Inflammatory macrophage treated with lipopolysaccharide for 1 hour (primary cell): ENCODE data around the gene ARHGAP22.

Source experiments
- DNase-seq, 2 donors: peaks; one replicate each; pipeline ENCODE4 v3.0.0-alpha.2; 2020 to 2022

The ARHGAP22 gene

DNA sequence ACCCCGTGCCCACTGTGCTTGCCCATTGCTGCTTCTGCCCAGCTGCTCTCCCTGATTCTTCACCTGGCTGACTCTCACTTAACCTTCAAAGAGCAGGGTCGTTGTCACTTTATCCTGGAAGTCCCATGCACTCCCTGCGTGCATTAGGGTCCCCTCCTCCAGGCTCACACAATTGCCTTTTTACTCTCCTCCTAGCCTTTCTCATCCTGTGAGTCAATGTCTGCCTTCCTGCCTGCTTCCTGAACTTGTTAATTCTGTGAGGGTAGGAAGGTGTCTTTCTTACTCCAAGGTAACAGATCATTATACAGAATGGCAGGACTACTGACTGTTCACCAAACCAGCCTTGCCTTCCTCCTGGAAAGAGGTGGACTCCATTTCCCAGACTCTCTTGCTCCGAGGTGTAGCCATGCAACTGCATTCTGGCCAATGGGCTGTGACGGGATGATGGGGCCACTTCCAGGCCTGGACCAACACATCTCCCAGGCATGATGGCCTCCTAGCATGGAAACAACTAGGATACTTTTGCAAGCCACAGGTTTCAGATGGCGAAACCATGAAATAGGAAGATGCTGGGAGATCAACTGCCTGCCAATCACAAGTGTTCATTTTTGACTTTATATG, 54.7 kb downstream of the ARHGAP22 start:
- no peak for DNase-seq

DNA sequence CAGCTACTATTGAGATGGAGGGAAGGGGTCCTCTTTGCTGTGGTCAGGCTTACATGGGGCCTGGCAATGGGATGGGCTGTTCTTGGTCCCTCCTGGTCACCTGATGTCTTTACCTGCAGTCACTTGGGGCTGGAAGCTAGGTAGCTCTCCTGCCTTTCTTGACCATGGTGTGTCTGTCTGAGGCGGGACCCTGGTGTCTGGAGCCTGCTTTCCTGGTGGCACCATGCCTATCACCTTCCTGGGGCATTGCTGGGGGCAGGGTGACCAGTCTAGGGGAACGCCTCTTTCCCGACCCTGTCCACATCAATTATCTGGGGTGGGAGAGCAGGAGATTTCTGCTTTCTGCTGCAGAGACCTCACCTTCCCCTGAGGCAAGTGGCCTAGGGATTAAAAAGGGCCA, 55.6 kb downstream of the ARHGAP22 start:
- no peak for DNase-seq

DNA sequence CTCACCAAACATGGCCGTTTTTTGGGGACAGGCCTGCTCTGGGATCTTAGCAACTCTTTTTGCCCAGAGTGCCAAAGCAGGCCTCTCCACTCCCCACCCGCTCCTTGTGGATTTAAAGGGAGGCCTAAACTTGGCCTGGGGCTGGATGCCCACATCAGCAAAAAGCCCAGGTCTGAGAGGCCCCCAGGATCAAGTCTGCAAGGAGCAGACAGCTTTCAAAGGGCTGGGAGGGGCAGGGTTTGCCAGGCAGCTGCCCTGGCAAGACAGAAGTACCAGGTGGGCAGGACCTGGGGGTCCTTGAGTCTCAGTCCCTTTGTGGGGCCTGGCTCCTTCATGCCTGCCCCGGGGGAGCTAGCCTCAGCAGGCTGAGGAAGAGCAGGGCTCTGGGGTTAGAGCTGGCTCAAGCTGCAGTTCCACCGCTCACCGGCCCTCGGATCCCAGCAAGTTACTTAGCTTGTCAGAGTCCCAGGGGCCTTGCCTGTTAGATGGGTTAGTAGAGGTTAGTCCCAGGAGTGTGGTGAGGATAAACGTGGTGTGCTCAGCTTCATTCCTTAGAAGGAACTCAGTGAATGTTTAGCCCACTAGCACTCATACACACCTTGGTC, 56.2 kb downstream of the ARHGAP22 start:
- DNase-seq, result no peak

DNA sequence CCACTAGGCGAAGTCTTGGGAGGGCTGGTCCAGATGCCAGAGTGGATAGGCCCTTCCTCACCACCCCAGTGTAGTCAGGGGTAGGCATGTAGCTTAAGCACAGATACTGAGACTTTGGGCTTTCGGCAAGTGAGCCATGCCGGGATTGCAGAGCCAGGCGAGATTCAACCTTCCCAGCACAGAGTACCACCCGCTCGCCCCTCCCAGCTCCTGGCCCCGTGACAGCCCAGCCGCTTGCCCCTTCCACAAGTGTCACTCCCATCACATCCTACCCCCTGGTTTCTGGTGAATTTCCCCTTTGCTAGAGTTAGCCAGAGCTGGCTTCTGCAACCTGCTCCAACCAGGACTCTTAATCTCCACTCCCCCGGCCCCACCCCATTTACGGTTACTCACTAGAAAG, 56.9 kb downstream of the ARHGAP22 start:
- DNase-seq, result no peak

DNA sequence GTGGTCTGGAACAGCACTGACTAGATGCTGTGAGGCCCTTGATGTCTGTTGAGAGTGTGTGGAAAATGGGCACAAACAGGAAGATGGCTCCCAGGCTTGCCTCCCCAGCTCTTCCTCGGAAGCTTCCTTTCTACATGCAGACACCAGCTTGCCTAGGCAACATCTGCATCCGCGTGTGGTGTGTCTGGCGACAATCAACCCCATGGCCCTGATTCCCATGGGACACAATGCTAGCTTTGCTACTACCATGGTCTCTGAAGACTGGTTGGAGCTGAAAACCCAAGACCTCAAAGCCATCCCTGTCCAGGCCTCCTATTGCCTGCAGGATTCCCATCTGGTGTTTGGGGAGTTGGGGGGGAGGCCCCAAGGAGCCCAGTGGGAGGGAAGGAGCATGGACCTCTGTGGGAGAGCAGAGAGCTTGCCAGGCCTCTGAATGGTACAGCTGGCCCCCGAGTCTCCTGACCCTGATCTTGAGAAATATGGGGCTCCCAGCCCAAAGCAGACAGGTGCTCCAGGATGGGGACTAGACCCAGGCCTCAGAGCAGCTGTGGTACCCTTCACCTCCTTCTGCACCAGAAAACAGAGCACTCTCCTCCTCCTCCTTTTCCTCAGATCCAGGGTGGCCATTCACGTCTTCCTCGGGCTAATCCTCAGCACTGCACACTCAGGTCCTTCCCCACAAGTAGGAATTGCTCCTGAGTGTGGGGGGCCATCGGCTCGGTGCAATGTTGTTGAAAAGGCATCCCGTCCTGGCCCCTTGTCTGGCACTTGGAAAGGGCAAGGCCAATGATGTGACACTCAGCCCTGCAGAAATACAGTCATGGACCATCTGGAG, 57.6 kb downstream of the ARHGAP22 start:
- DNase-seq, result no peak

DNA sequence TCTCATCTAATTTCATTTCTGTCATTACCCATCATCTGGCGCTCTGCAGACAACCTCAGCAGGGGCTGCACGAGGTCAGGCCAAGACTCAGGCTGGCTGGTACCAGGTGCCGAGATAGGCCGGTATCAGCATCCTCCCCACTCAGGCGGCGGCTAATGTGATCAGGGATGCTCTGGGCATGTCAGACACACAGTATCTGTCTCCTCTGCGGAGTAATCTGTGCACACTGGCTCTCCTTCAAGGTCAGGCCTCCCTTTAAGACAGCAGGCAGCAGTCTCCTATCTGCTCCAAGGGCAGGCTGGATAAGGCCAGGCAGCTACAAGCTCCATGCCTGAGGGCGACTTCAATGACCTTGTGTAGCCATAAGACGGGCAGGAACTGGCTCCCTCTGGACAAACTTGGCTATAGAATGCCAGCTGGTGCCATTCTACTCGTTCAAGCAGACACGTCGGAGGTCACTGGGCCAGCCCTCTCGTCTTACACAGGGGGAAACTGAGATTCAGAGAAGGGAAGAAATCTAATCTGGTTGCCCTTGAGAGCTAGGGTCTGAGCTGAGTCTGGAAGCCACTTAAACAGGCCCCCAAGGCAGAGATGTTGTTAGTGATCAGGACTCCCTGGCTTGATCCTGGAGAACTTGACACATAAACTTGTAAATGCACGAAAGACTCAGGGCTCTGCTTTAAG, 59.3 kb downstream of the ARHGAP22 start:
- DNase-seq, result no peak

DNA sequence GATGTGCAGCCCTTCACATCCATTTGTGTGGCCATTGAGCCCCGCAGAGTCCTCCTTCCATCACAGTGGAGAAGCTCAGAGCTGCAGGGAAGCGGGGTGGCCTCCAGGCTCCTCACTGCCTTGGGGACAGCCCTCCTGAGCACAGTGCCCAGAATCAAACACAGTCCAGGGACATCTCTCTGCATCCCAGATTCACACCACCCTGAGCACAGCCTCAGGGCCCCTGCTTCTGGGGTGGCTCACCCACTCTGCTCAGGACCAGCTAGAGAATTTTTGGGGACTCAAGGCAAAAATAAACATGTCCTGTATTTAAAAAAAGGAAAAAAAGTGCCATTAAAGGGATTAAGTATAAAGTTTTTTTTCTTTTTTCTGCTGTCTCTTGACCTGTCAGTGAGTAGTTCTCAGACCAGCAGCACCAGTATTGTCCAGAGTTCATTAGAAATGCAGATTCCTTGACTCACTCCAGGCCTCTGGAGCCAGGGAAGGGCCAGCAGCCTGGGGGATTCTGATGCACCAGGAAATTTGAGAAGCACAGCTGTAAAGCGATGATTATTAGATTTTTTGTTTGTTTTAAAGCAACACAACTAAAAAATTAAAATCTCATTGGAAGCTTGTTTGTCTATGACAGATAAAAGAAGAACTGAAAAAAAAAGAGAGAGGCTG, 61.6 kb downstream of the ARHGAP22 start:
- no peak for DNase-seq

DNA sequence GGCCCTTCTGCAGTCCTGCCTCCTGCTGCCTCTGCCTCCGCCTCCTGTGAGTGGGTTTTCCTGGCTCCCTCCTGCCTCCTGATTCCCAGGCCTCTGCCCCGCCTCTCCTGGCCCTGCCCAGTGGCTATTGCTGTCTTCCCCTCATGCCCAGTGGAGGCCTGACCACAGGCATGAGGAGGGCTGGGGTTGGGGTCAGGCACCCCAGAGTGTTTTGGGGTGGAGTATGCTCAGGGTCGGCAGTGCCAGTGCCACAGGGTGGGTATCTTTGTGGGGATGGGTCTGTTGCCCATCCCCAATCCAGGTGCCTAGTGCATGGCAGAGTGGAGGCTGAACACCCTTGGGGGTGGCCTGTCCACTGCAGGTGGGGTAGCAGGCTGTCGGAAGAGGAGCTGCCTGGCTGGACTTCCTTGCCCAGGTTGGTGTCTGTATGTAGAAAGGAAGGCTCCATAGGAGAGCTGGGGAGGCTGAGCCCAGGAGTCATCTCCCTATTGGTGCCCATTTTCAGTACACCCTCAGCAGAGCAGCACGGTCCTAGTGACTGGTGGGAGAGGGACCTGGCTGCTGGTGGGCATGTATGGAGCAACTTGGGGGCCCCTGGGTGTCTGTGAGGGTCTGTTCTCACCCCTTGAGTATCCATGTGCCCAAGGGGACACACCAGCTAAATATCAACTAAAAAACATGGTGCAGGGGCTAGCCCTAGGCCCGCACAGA, 62.2 kb downstream of the ARHGAP22 start:
- no peak for DNase-seq

DNA sequence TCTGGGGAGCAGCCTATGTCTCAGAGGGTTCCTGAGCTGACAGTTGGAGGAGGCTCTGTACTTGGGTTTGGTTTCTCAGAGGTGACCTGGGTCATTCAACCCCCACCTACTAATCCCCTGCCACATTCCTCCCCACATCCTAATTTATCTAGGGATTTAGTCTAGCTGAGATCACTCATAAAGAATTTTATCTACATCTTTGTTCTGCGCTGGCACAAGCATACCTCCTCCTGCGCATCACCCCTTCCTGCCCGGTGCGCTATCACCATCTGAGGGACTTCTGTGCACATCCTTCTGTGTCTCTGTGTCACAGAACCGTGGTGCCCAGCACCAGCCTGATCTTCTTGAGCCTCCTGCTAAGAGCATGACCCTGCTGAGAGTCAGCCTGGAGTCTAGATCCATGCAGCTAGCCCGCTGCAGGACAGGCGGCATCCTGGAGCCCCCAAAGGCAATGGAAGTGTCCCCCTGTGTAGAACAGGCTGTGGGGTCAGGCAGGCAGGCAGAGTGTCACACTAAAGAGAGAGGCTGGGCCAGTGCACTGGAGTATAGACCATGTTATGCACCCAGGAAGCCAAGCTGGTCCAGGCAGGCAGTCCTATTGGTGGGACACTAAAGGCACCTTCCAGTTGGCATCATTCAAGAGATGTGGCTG, 63.6 kb downstream of the ARHGAP22 start:
- DNase-seq, result no peak

DNA sequence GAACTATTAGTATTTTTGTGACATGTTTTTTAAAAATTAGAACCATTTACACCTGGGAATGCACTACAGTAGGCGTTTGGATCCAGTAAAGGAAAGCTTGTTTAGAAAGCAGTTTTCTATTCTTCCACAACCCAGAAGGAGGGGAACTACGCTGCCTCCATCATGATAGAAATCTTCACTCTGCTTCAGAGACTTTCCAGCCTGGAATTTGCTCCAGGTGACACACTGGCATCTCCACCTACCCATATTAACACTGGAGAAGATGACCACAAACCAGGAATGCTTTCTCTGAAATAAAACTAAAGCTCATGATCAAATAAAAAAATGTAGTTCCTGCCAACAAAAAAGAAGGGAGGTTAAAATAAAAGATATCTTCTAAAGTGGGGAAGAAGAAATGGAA, 66.3 kb downstream of the ARHGAP22 start:
- no peak for DNase-seq

DNA sequence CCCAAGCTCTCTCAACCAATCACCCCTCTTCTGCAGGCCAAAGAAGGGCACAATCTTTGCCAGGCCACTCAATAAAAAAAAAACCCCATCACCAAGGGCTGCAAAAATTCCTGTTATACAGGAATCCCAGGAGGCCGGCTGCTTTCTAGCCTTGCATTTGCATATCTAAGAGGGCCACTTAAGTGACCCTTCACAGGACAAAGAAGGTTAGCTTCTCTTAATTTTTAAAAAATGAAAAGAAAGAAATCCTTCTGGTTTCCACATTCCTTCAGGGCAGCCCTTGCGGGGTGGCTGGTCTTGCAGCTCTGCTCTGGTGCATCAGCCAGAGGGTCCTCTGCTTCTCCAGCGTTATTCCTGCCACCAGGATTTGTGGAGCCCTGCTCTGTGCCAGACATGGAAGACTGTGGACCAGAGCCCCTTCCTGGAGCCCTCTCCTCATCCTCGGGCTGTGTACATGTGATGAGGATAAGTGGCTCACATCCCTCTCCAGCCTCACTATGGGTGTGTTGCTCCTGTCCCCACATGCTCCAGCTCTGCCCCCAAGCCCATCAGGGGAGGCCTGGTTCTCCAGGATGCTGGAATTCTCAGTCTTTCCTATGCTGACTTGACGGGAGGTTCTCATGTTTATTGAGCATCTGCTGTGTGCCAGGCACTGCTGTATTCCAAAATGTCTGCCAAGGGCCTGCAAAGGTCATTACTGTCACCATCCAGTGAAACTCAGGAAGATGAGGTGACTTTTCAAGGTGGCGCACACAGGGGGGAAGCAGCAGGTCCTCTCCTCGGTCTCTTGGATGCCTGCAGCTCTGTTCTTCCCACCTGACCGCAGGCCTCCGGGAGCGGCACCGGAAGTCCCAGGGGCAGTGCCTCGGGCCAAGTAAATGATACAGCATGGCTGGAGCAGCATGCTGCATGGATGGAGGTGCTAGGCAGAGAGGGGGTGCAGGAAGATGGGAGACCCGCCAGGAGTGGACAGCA, 67.7 kb downstream of the ARHGAP22 start:
- no peak for DNase-seq

DNA sequence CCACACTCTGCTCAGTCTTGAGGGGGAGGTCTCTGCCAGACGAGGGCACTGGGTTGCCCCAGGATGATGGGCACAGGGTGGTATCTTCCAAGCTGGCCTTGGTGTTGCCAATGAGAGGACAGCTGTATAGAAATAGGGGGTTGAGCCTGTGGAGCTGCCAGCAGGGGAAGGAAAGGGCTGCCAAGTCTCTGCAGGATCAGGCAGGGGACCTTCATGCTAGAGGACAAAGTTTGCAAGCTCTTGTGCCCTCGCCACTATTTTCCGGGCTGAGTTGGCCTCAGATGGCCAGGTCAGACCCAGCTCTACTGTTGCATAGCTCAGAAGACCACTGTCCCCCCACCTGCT, 68.7 kb downstream of the ARHGAP22 start:
- no peak for DNase-seq

DNA sequence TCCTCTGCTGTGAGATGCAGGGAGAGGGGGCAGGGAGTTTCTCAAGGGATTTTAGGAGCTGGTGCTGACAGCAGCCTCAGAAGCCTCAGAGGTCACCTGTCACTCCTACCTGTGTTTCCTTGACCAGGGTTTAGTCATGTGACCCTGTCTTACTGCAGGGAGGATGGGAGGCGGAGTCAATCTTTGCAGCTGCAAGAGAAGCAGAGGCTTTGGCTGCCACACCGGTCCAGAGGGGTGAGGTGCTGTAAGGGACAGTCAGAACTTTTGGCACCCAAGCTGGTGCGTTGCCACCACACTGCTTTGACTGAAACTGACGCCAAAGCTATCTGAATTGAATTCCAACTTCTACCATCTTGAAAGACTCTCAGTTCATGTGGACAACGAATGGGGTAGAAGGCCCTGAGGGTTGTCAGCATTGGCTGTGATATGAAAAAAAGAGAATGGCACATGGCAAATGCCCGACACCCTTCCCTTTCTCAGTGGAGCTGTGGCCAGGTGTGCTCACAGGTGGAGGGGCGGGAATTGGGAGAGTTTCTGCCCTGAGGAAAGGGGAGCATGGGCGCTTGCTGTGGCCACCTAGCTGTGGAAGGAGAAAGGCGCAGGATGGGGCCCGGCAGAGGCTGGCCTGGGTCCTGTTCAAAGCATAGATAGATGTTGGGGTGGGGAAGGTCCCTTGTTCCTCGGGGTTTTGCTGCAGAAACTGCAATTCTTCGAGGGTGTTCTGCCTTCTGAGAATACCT, 69.3 kb downstream of the ARHGAP22 start:
- DNase-seq, result no peak

DNA sequence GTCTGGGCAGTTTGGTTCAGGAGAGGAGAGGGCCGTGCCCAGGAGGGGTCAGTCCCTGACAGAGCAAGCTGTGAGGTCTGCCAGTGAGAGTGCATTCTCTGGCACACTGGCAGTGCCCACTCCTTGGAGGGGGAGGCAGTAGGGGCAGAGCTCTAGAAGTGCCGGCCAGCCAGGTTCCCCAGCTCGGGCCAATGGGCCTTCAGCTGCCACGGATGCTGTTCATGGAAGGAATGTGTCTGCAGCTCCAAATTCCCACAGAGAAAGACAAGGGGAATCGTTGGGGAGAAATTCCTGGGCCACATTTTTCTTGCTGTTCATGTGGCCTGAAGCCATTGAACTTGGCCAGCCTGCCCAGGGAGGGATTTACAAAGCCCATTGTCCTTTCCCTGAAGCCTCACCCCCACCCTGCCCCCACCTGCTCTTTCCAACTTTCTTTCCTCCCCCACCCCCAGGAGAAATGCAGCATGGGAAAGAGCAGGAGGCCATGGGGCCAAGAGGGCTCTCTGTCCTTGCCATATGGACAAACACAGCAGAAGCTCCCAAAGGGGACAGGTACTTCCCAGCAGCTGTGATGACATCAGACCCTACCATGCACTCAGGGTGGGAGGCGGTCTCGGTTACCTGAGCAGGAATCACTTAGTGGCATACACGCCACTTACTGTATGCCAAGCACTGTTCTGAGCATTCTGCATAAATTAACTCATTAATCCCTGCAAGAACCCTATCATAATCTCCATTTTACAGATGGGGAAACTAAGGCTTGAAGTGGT, 70.7 kb downstream of the ARHGAP22 start:
- no peak for DNase-seq

DNA sequence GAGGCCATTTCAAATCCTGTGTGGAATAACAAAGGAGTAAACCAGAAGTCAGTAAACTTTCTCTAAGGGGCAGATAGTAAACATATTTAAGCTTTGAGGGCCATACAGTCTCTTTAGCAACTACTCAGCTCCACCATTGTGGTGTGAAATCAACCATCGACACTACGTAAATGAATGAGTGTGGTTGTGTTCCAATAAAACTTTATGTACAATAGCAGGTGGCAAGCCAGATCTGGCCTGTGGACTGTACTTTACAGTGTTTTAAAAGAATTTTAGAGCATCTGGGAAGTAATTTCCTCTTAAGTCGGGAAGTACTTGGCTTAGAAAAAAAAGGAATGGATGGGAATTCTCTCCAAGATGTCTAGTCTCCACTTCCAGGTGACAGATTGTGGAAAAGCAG, 71.3 kb downstream of the ARHGAP22 start:
- DNase-seq, result no peak

DNA sequence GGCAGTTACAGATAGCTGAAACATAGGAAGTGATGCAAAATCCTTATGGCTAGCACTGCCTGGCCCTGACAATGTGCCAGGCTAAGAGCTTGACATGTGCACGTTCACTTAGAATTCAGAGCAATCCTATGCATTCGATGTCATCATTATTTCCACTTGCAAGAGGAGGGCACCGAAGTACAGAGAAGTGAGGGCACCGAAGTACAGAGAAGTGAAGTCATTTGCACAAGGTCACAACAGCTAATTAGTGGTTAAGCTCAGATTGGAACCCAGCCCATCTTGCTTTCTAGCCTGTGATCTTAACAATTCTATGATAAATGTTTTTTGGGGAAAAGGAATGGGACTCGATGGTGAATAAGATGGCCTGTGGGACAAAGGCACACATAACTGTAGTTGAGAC, 73.4 kb downstream of the ARHGAP22 start:
- no peak for DNase-seq

DNA sequence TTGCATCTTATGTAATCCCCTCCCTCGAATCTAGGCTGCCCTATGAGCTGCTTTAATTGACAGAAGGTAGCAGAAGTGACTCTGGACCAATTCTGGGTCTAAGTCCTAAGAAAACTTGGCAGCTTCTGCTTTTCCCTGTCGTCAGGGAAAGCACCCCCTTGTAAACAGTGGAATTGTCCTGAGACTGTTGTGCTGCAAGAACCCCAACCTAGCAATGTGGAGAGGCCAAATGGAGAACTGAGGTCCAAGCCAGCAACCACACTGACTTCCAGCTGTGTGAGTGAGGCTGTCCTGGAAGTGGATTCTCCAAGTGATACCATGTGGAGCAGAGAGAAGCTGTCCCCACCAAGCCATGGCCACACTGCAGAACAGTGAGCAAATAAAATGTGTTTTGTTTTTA, 75.5 kb downstream of the ARHGAP22 start:
- peak in 1 of 2 donors; percentile 52 for DNase-seq

DNA sequence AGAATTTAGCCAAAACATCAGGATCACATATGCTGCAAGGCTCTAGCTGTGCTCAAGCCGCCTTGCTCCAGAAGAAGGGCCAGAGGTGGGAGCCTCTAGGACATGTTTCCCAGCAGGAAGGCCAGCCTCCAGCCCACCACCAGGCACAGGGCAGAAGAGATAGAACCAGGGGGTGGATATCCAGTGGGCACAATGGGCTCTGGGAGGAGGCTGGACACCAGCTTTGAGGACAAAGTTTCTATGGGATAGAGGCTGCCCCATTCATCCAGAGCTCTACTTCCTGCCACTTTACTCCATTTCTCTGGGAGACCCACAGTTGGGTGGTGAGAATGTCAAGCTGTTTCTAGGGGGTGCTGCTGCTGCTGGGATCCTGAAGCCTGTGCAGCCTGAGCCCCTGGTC, 77.1 kb downstream of the ARHGAP22 start:
- DNase-seq, result no peak

DNA sequence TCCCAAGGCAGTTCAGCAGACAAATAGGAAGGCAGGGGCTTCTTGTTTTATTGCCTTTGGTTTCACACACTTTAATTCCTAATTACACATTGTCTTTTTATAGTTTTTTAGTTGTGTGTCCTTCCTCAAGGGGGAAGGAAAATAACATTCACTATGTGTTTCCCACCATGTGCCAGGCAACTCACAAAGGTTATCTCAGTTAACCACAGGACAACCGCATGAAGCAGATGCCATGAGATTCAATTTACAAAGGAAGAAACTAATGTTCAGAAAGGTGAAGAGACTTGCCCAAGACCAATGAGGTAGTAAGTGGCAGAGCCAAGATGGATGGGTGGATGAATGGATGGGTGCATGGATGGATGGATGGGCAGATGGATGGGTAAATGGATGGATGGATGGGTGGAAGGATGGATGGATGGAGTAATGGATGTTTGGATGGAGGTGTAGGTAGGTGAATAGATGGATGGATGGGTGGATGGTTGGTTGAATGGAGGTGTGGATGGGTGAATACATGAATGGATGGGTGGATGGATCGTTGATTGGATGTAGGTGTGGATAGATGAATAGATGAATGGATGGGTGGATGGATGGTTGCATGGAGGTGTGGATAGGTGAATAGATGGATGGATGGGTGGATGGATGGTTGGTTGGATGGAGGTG, 77.9 kb downstream of the ARHGAP22 start:
- DNase-seq, result no peak
